Measurements from ENCODE around the gene FZD7. TPM values are rescaled to one million over a fixed set of nuclear protein-coding genes. Genes with fewer than 3 reads are reported as not detected.
A peak's percentile ranks its signal among the peaks of the same experiment; 100 is the strongest.

FZD7 gene
- total RNA-seq, 1 experiment from 2014 or later, result 4.8 TPM

DNA sequence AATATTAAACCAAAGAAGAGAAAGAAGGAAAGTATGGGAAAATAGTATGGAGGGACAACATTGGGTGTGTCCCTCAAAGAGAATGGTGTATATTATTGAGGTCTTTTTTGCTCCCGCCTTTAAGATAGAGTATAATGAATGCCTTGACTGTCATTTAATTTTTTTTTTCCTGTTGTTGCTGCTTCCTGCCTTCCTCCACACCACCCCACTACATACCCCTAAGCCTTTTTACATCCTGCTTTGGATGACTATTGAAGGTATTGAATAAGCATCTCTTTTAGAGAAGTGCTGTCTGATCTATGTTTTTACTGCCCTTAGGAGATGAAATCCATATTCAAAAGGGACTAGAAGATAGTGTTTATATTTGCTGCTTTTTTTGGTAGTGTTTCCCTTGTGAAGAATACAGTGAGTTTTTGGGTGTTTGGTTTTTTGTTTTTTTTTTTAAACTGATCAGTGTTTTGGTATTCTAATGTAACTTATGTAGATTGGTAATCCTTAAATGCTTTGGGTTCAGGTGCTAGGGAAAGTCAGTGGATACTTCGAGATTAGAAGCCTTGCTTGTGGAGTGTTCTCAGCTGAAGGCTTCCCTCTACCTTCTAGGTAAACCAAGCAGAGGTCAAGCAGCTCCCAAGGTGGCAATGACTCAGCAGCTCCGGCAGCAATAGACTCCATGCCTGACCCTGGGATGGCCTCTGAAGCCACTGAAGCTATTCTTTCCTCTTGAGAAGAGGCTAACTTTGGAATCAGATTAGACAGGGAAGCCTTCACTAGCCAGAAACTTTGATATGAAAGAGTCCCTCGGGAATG is 5.0 kb downstream of the FZD7 start:
- Histone ChIP-seq H3K27ac (ENCODE audit: low read length) (no peak overlapping the region), H2AFZ (ENCODE audit: low read length) (peak overlapping the region; percentile 32; the same call in 1 of the 2 replicates), H3K9me3 (ENCODE audit: low read length) (no peaks in the 10 kb centered on the region), H3K9me2 (replicated peaks; ENCODE audit: low read length) (no peaks in the 10 kb centered on the region), H3K4me2 (ENCODE audit: low read length) (peak overlapping the region; percentile 21; the same call in 1 of the 2 replicates), H3K27me3 (ENCODE audit: low read length) (no peaks in the 10 kb centered on the region), H3K9ac (ENCODE audit: low read length) (no peak overlapping the region), H3K79me2 (ENCODE audit: low read length) (no peaks in the 10 kb centered on the region), H3K4me3 (ENCODE audit: low read length) (no peak overlapping the region), H3K36me3 (ENCODE audit: low read depth, low read length) (no peaks in the 10 kb centered on the region), H3F3A (ENCODE audit: low read length, unreplicated experiment) (no peaks in the 10 kb centered on the region), H4K20me1 (ENCODE audit: low read length) (no peaks in the 10 kb centered on the region), H3K4me1 (ENCODE audit: insufficient read depth, low read length) (peaks cover 28% of the 10 kb centered on the region)
- POLR2A ChIA-PET (ENCODE audit: unreplicated experiment), result no interaction called here
- DNase-seq (peak; percentile 33), ATAC-seq (no peak)
- BruUV-seq (replicated peaks), result no TSS peak
- intact Hi-C loops (cut with micrococcal nuclease), result no loop called here
- TF ChIP-seq EZH2 (IDR thresholded peaks at IDR 0.05; ENCODE audit: low read length, unreplicated experiment) (no peak), EZH2phosphoT487 (IDR thresholded peaks at IDR 0.05; ENCODE audit: borderline replicate concordance, low read length) (no peak)
- TF ChIP-seq, protein P1, sequence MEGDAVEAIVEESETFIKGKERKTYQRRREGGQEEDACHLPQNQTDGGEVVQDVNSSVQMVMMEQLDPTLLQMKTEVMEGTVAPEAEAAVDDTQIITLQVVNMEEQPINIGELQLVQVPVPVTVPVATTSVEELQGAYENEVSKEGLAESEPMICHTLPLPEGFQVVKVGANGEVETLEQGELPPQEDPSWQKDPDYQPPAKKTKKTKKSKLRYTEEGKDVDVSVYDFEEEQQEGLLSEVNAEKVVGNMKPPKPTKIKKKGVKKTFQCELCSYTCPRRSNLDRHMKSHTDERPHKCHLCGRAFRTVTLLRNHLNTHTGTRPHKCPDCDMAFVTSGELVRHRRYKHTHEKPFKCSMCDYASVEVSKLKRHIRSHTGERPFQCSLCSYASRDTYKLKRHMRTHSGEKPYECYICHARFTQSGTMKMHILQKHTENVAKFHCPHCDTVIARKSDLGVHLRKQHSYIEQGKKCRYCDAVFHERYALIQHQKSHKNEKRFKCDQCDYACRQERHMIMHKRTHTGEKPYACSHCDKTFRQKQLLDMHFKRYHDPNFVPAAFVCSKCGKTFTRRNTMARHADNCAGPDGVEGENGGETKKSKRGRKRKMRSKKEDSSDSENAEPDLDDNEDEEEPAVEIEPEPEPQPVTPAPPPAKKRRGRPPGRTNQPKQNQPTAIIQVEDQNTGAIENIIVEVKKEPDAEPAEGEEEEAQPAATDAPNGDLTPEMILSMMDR (conservative IDR thresholded peaks at IDR 0.05; ENCODE audit: low read depth, low read length), result no peak
- CTCF ChIA-PET, result no interaction called here

GRCh38 chr2:202039278-202040078 is 5.8 kb downstream of the FZD7 start:
- H3K9me3 ChIP-seq (ENCODE audit: low read length), result no peaks in the 10 kb centered on the region
- no peak overlapping the region for H3K4me3 ChIP-seq (ENCODE audit: low read length)
- intact Hi-C loops (cut with micrococcal nuclease), result no loop called here
- no peak for ATAC-seq
- peak overlapping the region; percentile 32; the same call in 1 of the 2 replicates for H2AFZ ChIP-seq (ENCODE audit: low read length)
- no peak for DNase-seq
- H4K20me1 ChIP-seq (ENCODE audit: low read length), result no peaks in the 10 kb centered on the region
- BruUV-seq (replicated peaks), result no TSS peak
- no peak overlapping the region for H3K9ac ChIP-seq (ENCODE audit: low read length)
- H3K79me2 ChIP-seq (ENCODE audit: low read length), result no peaks in the 10 kb centered on the region
- H3F3A ChIP-seq (ENCODE audit: low read length, unreplicated experiment), result no peaks in the 10 kb centered on the region
- H3K36me3 ChIP-seq (ENCODE audit: low read depth, low read length), result no peaks in the 10 kb centered on the region
- peak overlapping the region; percentile 21; the same call in 1 of the 2 replicates for H3K4me2 ChIP-seq (ENCODE audit: low read length)
- TF ChIP-seq, protein P1 (conservative IDR thresholded peaks at IDR 0.05; ENCODE audit: low read depth, low read length), result no peak
- TF ChIP-seq EZH2 (IDR thresholded peaks at IDR 0.05; ENCODE audit: low read length, unreplicated experiment) (no peak), EZH2phosphoT487 (IDR thresholded peaks at IDR 0.05; ENCODE audit: borderline replicate concordance, low read length) (no peak)
- no peaks in the 10 kb centered on the region for H3K9me2 ChIP-seq (replicated peaks; ENCODE audit: low read length)
- ChIA-PET CTCF (no interaction called here), POLR2A (ENCODE audit: unreplicated experiment) (no interaction called here)
- peaks cover 28% of the 10 kb centered on the region for H3K4me1 ChIP-seq (ENCODE audit: insufficient read depth, low read length)
- H3K27ac ChIP-seq (ENCODE audit: low read length), result no peak overlapping the region
- H3K27me3 ChIP-seq (ENCODE audit: low read length), result no peaks in the 10 kb centered on the region

All from PC-3 (cell line).